GM12878 (cell line): ENCODE measurements around the gene KIF6. TPM values are rescaled to one million over a fixed set of nuclear protein-coding genes. Genes with fewer than 3 reads are reported as not detected.

Experiments used
- ATAC-seq: fragments of 200-7000 bp; cut with Tn5 transposase; 3 replicates; pipeline ENCODE4 v1.9.1; 2020; ENCODE audit warnings: mild to moderate bottlenecking, moderate library complexity
- BruUV-seq: library from RNA; stranded (reverse); fragments of 400-500 nt; replicated peaks from 2 replicates; lab custom pipeline; 2021; lab: Mats Ljungman, UMichigan
- CTCF ChIA-PET: fragments of 300-600 bp; sonication (Branson Sonifier 250); formaldehyde crosslinking; extraction: SDS; loops from one replicate; lab custom pipeline; 2021; ENCODE audit warnings: inconsistent platforms; lab: Yijun Ruan, JAX
- POLR2A ChIA-PET: fragments of 350-600 bp; formaldehyde crosslinking; extraction: SDS; loops from one replicate; lab custom pipeline; 2021; ENCODE audit warnings: inconsistent platforms; lab: Charles Lee
- RAD21 ChIA-PET: fragments of 300-600 bp; sonication (Branson Sonifier 250); formaldehyde crosslinking; loops from one replicate; lab custom pipeline; 2023; ENCODE audit warnings: antibody characterized with exemption; ENCODE audit not compliant: unreplicated experiment; lab: Charles Lee
- SMC1A ChIA-PET: fragments of 300-600 bp; sonication (Branson Sonifier 250); formaldehyde crosslinking; loops from one replicate; lab custom pipeline; 2023; ENCODE audit not compliant: unreplicated experiment, uncharacterized antibody; lab: Charles Lee
- DNase-seq: peaks from one replicate; pipeline ENCODE4 v3.0.0-alpha.2; 2011; ENCODE audit warnings: low read depth, low spot score
- FAIRE-seq: peaks from 3 replicates; lab custom pipeline; 2011; peaks lifted over from hg19 to GRCh38; lab: Jason Lieb, UNC
- H2AFZ ChIP-seq: 2 replicates; pipeline ENCODE4 v1.6.0; 2011; ENCODE audit warnings: low read depth, low read length, control low read depth; ENCODE audit not compliant: control insufficient read depth
- H3K27ac ChIP-seq: 2 replicates; pipeline ENCODE4 v1.5.1; 2011; ENCODE audit warnings: control low read depth; ENCODE audit not compliant: control insufficient read depth, insufficient read depth
- H3K27me3 ChIP-seq, 2 experiments: replicated peaks in 1 of 2; 2 replicates each; pipeline versions ENCODE4 v1.6.0 to v1.6.1; 2011; ENCODE audit warnings: low read length in 1 of 2; ENCODE audit not compliant: control insufficient read depth in 2 of 2, insufficient read depth in 2 of 2
- H3K36me3 ChIP-seq, 2 experiments: 2 replicates each; pipeline ENCODE4 v1.5.1; 2011; ENCODE audit warnings: low read length in 1 of 2; ENCODE audit not compliant: control insufficient read depth in 2 of 2, insufficient read depth in 2 of 2
- H3K4me1 ChIP-seq: 2 replicates; pipeline ENCODE4 v1.6.1; 2011; ENCODE audit warnings: mild to moderate bottlenecking, low read length, moderate library complexity, mixed read lengths; ENCODE audit not compliant: control insufficient read depth, insufficient read depth
- H3K4me2 ChIP-seq: 2 replicates; pipeline ENCODE4 v1.6.0; 2011; ENCODE audit warnings: control low read depth; ENCODE audit not compliant: control insufficient read depth, insufficient read depth
- H3K4me3 ChIP-seq: fragments of 200-600 bp; sonication (generic); 2 replicates; pipeline ENCODE4 v1.5.1; 2016
- H3K79me2 ChIP-seq: 2 replicates; pipeline ENCODE4 v1.6.0; 2011; ENCODE audit warnings: low read length; ENCODE audit not compliant: control insufficient read depth, insufficient read depth
- H3K9ac ChIP-seq: 2 replicates; pipeline ENCODE4 v1.8.0; 2011; ENCODE audit warnings: low read length, control low read depth, mixed read lengths; ENCODE audit not compliant: control insufficient read depth, insufficient read depth
- H3K9me3 ChIP-seq: replicated peaks from 3 replicates; pipeline ENCODE4 v1.5.1; 2011; ENCODE audit warnings: mild to moderate bottlenecking, low read length; ENCODE audit not compliant: control insufficient read depth, insufficient read depth
- H4K20me1 ChIP-seq: 2 replicates; pipeline ENCODE4 v1.6.0; 2011; ENCODE audit not compliant: control insufficient read depth, insufficient read depth
- CBX5 ChIP-seq: sonication (generic); IDR thresholded peaks from 2 replicates; pipeline ENCODE4 v1.6.1; 2016; ENCODE audit warnings: low read depth, moderate library complexity, mild to moderate bottlenecking, inconsistent platforms
- KDM1A ChIP-seq: fragments of 200-600 bp; sonication (generic); IDR thresholded peaks from 2 replicates; pipeline ENCODE4 v1.6.1; 2016; ENCODE audit warnings: borderline replicate concordance
- POLR2AphosphoS5 ChIP-seq: IDR thresholded peaks from 2 replicates; pipeline ENCODE4 v1.6.1; 2011; ENCODE audit warnings: mild to moderate bottlenecking, low read length, inconsistent platforms
- REST ChIP-seq: IDR thresholded peaks from 2 replicates; pipeline ENCODE4 v1.6.1; 2012; ENCODE audit warnings: mild to moderate bottlenecking, low read depth, low read length
- SMAD5 ChIP-seq: IDR thresholded peaks from 2 replicates; pipeline ENCODE4 v1.6.1; 2016; ENCODE audit warnings: antibody characterized with exemption, low read depth
- SPI1 ChIP-seq: IDR thresholded peaks from 2 replicates; pipeline ENCODE4 v1.6.1; 2011; ENCODE audit warnings: low read depth, mild to moderate bottlenecking, low read length, moderate library complexity, borderline replicate concordance; ENCODE audit not compliant: insufficient read depth
- ZBTB11 ChIP-seq: fragments of 450-650 bp; formaldehyde crosslinking; IDR thresholded peaks from 2 replicates; pipeline ENCODE4 v1.5.0; 2022; ENCODE audit warnings: mild to moderate bottlenecking, missing genetic modification characterization
- WGBS: methylation state at CpG from one replicate; pipeline ENCODE4 v1.1.6; 2016; ENCODE audit warnings: low lambda C conversion rate; ENCODE audit not compliant: insufficient replicate concordance, insufficient coverage; ENCODE audit errors: missing lambda C conversion rate; 5-methylcytosine and 5-hydroxymethylcytosine counted together
- in situ Hi-C: fragments of 300-500 bp; cut with MboI; formaldehyde crosslinking; loops from 9 replicates; pipeline ENCODE4 v1.14.3; 2018; ENCODE audit warnings: mixed read lengths
- intact Hi-C: fragments of 100-400 bp; cut with micrococcal nuclease; formaldehyde crosslinking; loops from one replicate; pipeline ENCODE4 v1.14.2; 2022; ENCODE audit not compliant: unreplicated experiment
- polyA plus RNA-seq, 11 experiments: library from polyadenylated mRNA; depleted of rRNA in 4 of 11; unstranded in 6 of 11; stranded (reverse) in 5 of 11; fragments of >200 nt; fragmentation: Nextera tagmentation in 4 of 11; fragmentation: Illumina TruSeq in 1 of 11; extraction: Ambion mirVana in 4 of 11; extraction: Trizol in 1 of 11; gene quantifications; 1 replicate in 1 of 11; 2 replicates in 10 of 11; pipeline versions ENCODE4 v1.2.1 to v1.2.3, GENCODE V29; 2011 to 2016; ENCODE audit warnings: inconsistent platforms in 2 of 11, missing spikeins in 2 of 11, low read depth in 1 of 11
- total RNA-seq, 4 experiments: library from RNA; depleted of rRNA in 3 of 4; stranded (reverse); fragments of >200 nt in 3 of 4; fragmentation: Illumina TruSeq in 1 of 4; extraction: Trizol in 1 of 4; gene quantifications; 2 replicates each; pipeline versions ENCODE4 v1.2.1 to v1.2.3, GENCODE V29; 2013 to 2021

Gene KIF6
- total and polyA plus RNA-seq, 10 of the 15 experiments (the other 5 are each of a cell fraction or from before 2014, with no cell fraction given) = 0.09 to 1.0 (median 0.28) TPM

GRCh38 chr6:39649996-39650395 is 75.2 kb downstream of the KIF6 start:
- ChIA-PET SMC1A (no interaction called here), RAD21 (interaction anchor here (0.7 kb wide), 1 partner anchor 125 kb away, joined by 3 read pairs; no protein-coding TSS in a partner anchor), CTCF (no interaction called here), POLR2A (no interaction called here)
- whole genome bisulfite sequencing = 3% methylated on average over 2 of the region's 2 CpGs
- in situ Hi-C loops = no loop called here
- Histone ChIP-seq H3K9ac (no peak overlapping the region), H2AFZ (no peak overlapping the region), H3K4me2 (no peak overlapping the region), H3K9me3 (no peaks in the 10 kb centered on the region), H3K4me3 (no peak overlapping the region), H3K27ac (no peak overlapping the region), H3K27me3 (no peaks in the 10 kb centered on the region), H3K79me2 (no peaks in the 10 kb centered on the region), H3K4me1 (no peaks in the 10 kb centered on the region), H4K20me1 (no peaks in the 10 kb centered on the region), H3K36me3 (no peaks in the 10 kb centered on the region)
- intact Hi-C loops = loop anchor here (5.0 kb wide), 1 partner anchor 118 kb away; no protein-coding TSS in a partner anchor
- TF ChIP-seq SPI1 (no peak), SMAD5 (no peak), REST (no peak), ZBTB11 (CRISPR knock-in tag) (no peak), KDM1A (no peak), CBX5 (no peak), POLR2AphosphoS5 (no peak)
- ATAC-seq (no peak), FAIRE-seq (no peak), DNase-seq (no peak)
- BruUV-seq = no TSS peak
